Retinal pigment epithelial cell (primary cell): ENCODE data around the gene ACTN3.

Experiments
- DNase-seq: peaks from one replicate; pipeline ENCODE4 v3.0.0-alpha.2; 2010; ENCODE audit warnings: low read depth
- H3K4me3 ChIP-seq: 2 replicates; pipeline ENCODE4 v1.5.1; 2011; ENCODE audit warnings: mild to moderate bottlenecking, low read length, control low read depth, moderate library complexity
- CTCF ChIP-seq: conservative IDR thresholded peaks from 2 replicates; pipeline ENCODE4 v1.5.1; 2011; ENCODE audit warnings: low read depth, low read length, control low read depth, inconsistent platforms

ACTN3 gene

GRCh38 chr11:66550887-66551286, 4.2 kb downstream of the ACTN3 start:
- DNase-seq, result no peak

GRCh38 chr11:66554602-66555001, 7.9 kb downstream of the ACTN3 start:
- no peak overlapping the region for H3K4me3 ChIP-seq
- no peak for TF ChIP-seq CTCF
- DNase-seq, result no peak

More at GRCh38 chr11:66550887-66551286, 4.2 kb downstream of the ACTN3 start:
- no peak for TF ChIP-seq CTCF
- no peak overlapping the region for H3K4me3 ChIP-seq

GRCh38 chr11:66555416-66555815, 8.7 kb downstream of the ACTN3 start:
- no peak for DNase-seq
- TF ChIP-seq CTCF, result no peak

GRCh38 chr11:66556086-66556485, 9.4 kb downstream of the ACTN3 start:
- no peak overlapping the region for H3K4me3 ChIP-seq
- no peak for DNase-seq
- no peak for TF ChIP-seq CTCF

More at GRCh38 chr11:66555416-66555815, 8.7 kb downstream of the ACTN3 start:
- H3K4me3 ChIP-seq, result no peak overlapping the region

GRCh38 chr11:66557733-66558326, 11.1 kb downstream of the ACTN3 start:
- DNase-seq, result no peak
- no peak overlapping the region for H3K4me3 ChIP-seq
- TF ChIP-seq CTCF, result no peak

GRCh38 chr11:66559142-66559865, 12.6 kb downstream of the ACTN3 start:
- DNase-seq, result no peak
- H3K4me3 ChIP-seq, result no peak overlapping the region
- TF ChIP-seq CTCF, result no peak
